H9 (cell line): ENCODE results near the gene PDK2. TPM values are rescaled to one million over a fixed set of nuclear protein-coding genes. Genes with fewer than 3 reads are reported as not detected.

Source experiments
- DNase-seq: peaks from one replicate; pipeline ENCODE4 v3.0.0-alpha.2; 2017
- H2AFZ ChIP-seq: one replicate; pipeline ENCODE4 v1.6.1; 2013; ENCODE audit warnings: mild to moderate bottlenecking, low read length, control low read depth, moderate library complexity
- H2AK5ac ChIP-seq: 2 replicates; pipeline ENCODE4 v1.6.1; 2013; ENCODE audit warnings: low read length, control low read depth, mixed read lengths; ENCODE audit not compliant: insufficient read length
- H2BK120ac ChIP-seq: one replicate; pipeline ENCODE4 v1.6.1; 2013; ENCODE audit warnings: low read depth, mild to moderate bottlenecking, low read length, control low read depth, inconsistent platforms; ENCODE audit not compliant: poor library complexity, severe bottlenecking
- H2BK12ac ChIP-seq: 2 replicates; pipeline ENCODE4 v1.6.1; 2013; ENCODE audit warnings: low read length, control low read depth, mixed read lengths, low read depth; ENCODE audit not compliant: insufficient read length
- H2BK15ac ChIP-seq: 2 replicates; pipeline ENCODE4 v1.6.1; 2013; ENCODE audit warnings: low read depth, low read length, control low read depth
- H2BK20ac ChIP-seq: one replicate; pipeline ENCODE4 v1.6.1; 2013; ENCODE audit warnings: low read depth, mild to moderate bottlenecking, low read length, control low read depth, inconsistent platforms; ENCODE audit not compliant: poor library complexity, severe bottlenecking
- H2BK5ac ChIP-seq: 2 replicates; pipeline ENCODE4 v1.6.1; 2013; ENCODE audit warnings: low read length, control low read depth, mixed read lengths; ENCODE audit not compliant: insufficient read length
- H3K14ac ChIP-seq: 2 replicates; pipeline ENCODE4 v1.6.1; 2013; ENCODE audit warnings: low read length, control low read depth; ENCODE audit not compliant: insufficient read depth
- H3K18ac ChIP-seq: 2 replicates; pipeline ENCODE4 v1.6.1; 2013; ENCODE audit warnings: low read depth, mild to moderate bottlenecking, mixed read lengths, low read length, control low read depth; ENCODE audit not compliant: insufficient read length
- H3K23ac ChIP-seq: 2 replicates; pipeline ENCODE4 v1.6.1; 2013; ENCODE audit warnings: low read length, control low read depth, mixed read lengths, low read depth; ENCODE audit not compliant: insufficient read length
- H3K23me2 ChIP-seq: 2 replicates; pipeline ENCODE4 v1.6.1; 2013; ENCODE audit warnings: low read depth, mild to moderate bottlenecking, mixed read lengths, low read length, control low read depth; ENCODE audit not compliant: insufficient read length, poor library complexity, severe bottlenecking
- H3K27ac ChIP-seq: 2 replicates; pipeline ENCODE4 v1.5.1; 2013; ENCODE audit warnings: low read length, control low read depth, mixed read lengths, low read depth; ENCODE audit not compliant: insufficient read length
- H3K27me3 ChIP-seq: 2 replicates; pipeline ENCODE4 v1.6.1; 2013; ENCODE audit warnings: low read length, control low read depth, inconsistent platforms; ENCODE audit not compliant: insufficient read depth
- H3K4ac ChIP-seq: 2 replicates; pipeline ENCODE4 v1.6.1; 2013; ENCODE audit warnings: low read depth, mild to moderate bottlenecking, control low read depth, inconsistent platforms, low read length, moderate library complexity
- H3K4me1 ChIP-seq: 2 replicates; pipeline ENCODE4 v1.6.1; 2013; ENCODE audit warnings: low read length, control low read depth, inconsistent platforms; ENCODE audit not compliant: insufficient read depth
- H3K4me2 ChIP-seq: 2 replicates; pipeline ENCODE4 v1.6.1; 2013; ENCODE audit warnings: low read length, control low read depth, mixed read lengths; ENCODE audit not compliant: insufficient read length, insufficient read depth
- H3K56ac ChIP-seq: 2 replicates; pipeline ENCODE4 v1.6.1; 2013; ENCODE audit warnings: low read depth, mild to moderate bottlenecking, mixed read lengths, low read length, control low read depth; ENCODE audit not compliant: insufficient read length
- H3K79me1 ChIP-seq: 2 replicates; pipeline ENCODE4 v1.6.1; 2013; ENCODE audit warnings: low read depth, mild to moderate bottlenecking, moderate library complexity, low read length, control low read depth, inconsistent platforms; ENCODE audit not compliant: insufficient read depth, poor library complexity, severe bottlenecking
- H3K79me2 ChIP-seq: 2 replicates; pipeline ENCODE4 v1.6.1; 2013; ENCODE audit warnings: low read length, control low read depth, inconsistent platforms; ENCODE audit not compliant: insufficient read depth
- H3K9ac ChIP-seq: 2 replicates; pipeline ENCODE4 v1.6.1; 2013; ENCODE audit warnings: low read length, control low read depth, mixed read lengths; ENCODE audit not compliant: insufficient read length; ENCODE audit errors: extremely low read depth
- H3K9me3 ChIP-seq: one replicate; pipeline ENCODE4 v1.6.1; 2013; ENCODE audit warnings: low read depth, low read length, inconsistent platforms; ENCODE audit not compliant: control insufficient read depth
- H3T11ph ChIP-seq: one replicate; pipeline ENCODE4 v1.6.1; 2013; ENCODE audit warnings: mild to moderate bottlenecking, low read length, control low read depth, inconsistent platforms
- H4K20me1 ChIP-seq: one replicate; pipeline ENCODE4 v1.6.1; 2013; ENCODE audit not compliant: control insufficient read depth, insufficient read length, insufficient read depth
- H4K5ac ChIP-seq: 2 replicates; pipeline ENCODE4 v1.6.1; 2013; ENCODE audit warnings: low read depth, mild to moderate bottlenecking, mixed read lengths, low read length, control low read depth; ENCODE audit not compliant: insufficient read length
- H4K8ac ChIP-seq: replicated peaks from 2 replicates; pipeline ENCODE4 v1.6.1; 2013; ENCODE audit warnings: low read length, control low read depth, mixed read lengths, low read depth; ENCODE audit not compliant: insufficient read length
- H4K91ac ChIP-seq: 2 replicates; pipeline ENCODE4 v1.6.1; 2013; ENCODE audit warnings: low read depth, mild to moderate bottlenecking, moderate library complexity, mixed read lengths, low read length, control low read depth; ENCODE audit not compliant: insufficient read length
- H3K27ac Mint-ChIP-seq, 3 experiments: 2 replicates in 2 of 3; 3 replicates in 1 of 3; pipeline ENCODE4 v1.8.0; 2020 to 2021; ENCODE audit warnings: mixed read lengths in 3 of 3, mild to moderate bottlenecking in 1 of 3, moderate library complexity in 1 of 3
- H3K27me3 Mint-ChIP-seq: 2 replicates; pipeline ENCODE4 v1.8.0; 2021; ENCODE audit warnings: low read depth, mild to moderate bottlenecking, moderate library complexity, mixed read lengths
- H3K36me3 Mint-ChIP-seq, 3 experiments: 2 replicates in 2 of 3; 3 replicates in 1 of 3; pipeline ENCODE4 v1.8.0; 2020 to 2021; ENCODE audit warnings: low read depth in 3 of 3, mixed read lengths in 3 of 3; ENCODE audit not compliant: insufficient read depth in 1 of 3
- H3K4me1 Mint-ChIP-seq, 2 experiments: 2 replicates each; pipeline ENCODE4 v1.8.0; 2020; ENCODE audit warnings: mixed read lengths in 2 of 2
- H3K4me3 Mint-ChIP-seq, 2 experiments: 2 replicates in 1 of 2; 3 replicates in 1 of 2; pipeline ENCODE4 v1.8.0; 2020 to 2021; ENCODE audit warnings: mild to moderate bottlenecking in 2 of 2, mixed read lengths in 2 of 2, moderate library complexity in 1 of 2
- H3K9me3 Mint-ChIP-seq, 2 experiments: 2 replicates in 1 of 2; 3 replicates in 1 of 2; pipeline ENCODE4 v1.8.0; 2020; ENCODE audit warnings: mild to moderate bottlenecking in 2 of 2, mixed read lengths in 2 of 2, moderate library complexity in 1 of 2
- CTCF ChIP-seq: fragments of 200-600 bp; sonication (generic); conservative IDR thresholded peaks from 3 replicates; pipeline ENCODE4 v1.8.0; 2021; ENCODE audit warnings: antibody characterized with exemption, mild to moderate bottlenecking
- WGBS: extraction: QIAGEN DNeasy Blood & Tissue Kit; methylation state at CpG from one replicate; pipeline ENCODE4 v1.1.7; 2013; ENCODE audit warnings: missing lambda C conversion rate, low lambda C conversion rate, mixed read lengths; ENCODE audit not compliant: insufficient read length; ENCODE audit errors: extremely low coverage; 5-methylcytosine and 5-hydroxymethylcytosine counted together
- total RNA-seq: library from RNA; stranded (reverse); gene quantifications from 2 replicates; pipeline ENCODE4 v1.2.1, GENCODE V29; 2021

The PDK2 gene
- total RNA-seq, 1 experiment from 2014 or later, result 19.9 TPM

- H2BK5ac ChIP-seq, result no peak overlapping the region
- TF ChIP-seq CTCF, result no peak
- no peaks in the 10 kb centered on the region for H3K9me3 ChIP-seq
- Mint-ChIP-seq H3K9me3 (no peaks in the 10 kb centered on the region; a peak in 1 of 5 replicates), H3K4me3 (no peak overlapping the region), H3K4me1 (peaks cover 26 to 42% of the 10 kb centered on the region in 2 experiments), H3K27me3 (peaks cover 21% of the 10 kb centered on the region), H3K27ac (no peak overlapping the region; a peak in 1 of 7 replicates), H3K36me3 (peaks cover 14 to 47% (median 39%) of the 10 kb centered on the region in 3 experiments; a peak in 6 of 7 replicates)
- H3K56ac ChIP-seq, result no peak overlapping the region
- no peaks in the 10 kb centered on the region for H3K79me1 ChIP-seq
- no peak overlapping the region for H4K8ac ChIP-seq
- no CpG with 5 or more reads among the region's 16 CpGs for WGBS
- no peak overlapping the region for H2BK120ac ChIP-seq
- no peak overlapping the region for H3K23ac ChIP-seq
- H3K14ac ChIP-seq, result no peak overlapping the region
- H2BK15ac ChIP-seq, result no peak overlapping the region
- peaks cover 5% of the 10 kb centered on the region; the same call in 1 of the 2 replicates for H3K4me1 ChIP-seq
- H3K4me2 ChIP-seq, result no peak overlapping the region
- peaks cover 2% of the 10 kb centered on the region for H4K20me1 ChIP-seq
- no peaks in the 10 kb centered on the region; the same call in 1 of the 2 replicates for H3K27me3 ChIP-seq
- H2AFZ ChIP-seq, result no peak overlapping the region
- no peak overlapping the region for H4K5ac ChIP-seq
- no peaks in the 10 kb centered on the region for H3K79me2 ChIP-seq
- H3K18ac ChIP-seq, result no peak overlapping the region
- no peak overlapping the region for H3K4ac ChIP-seq
- H2BK12ac ChIP-seq, result no peak overlapping the region
- no peak overlapping the region for H2AK5ac ChIP-seq
- H3K9ac ChIP-seq, result no peak overlapping the region
- DNase-seq, result no peak
- H3T11ph ChIP-seq, result no peak overlapping the region
- H2BK20ac ChIP-seq, result no peak overlapping the region
- peaks cover 4% of the 10 kb centered on the region for H3K23me2 ChIP-seq
- no peak overlapping the region for H4K91ac ChIP-seq
- H3K27ac ChIP-seq, result no peak overlapping the region
These were observed 40.4 kb downstream of the PDK2 start for GRCh38 chr17:50135316-50136095.
